Sigmoid colon (tissue), 7 donors: ENCODE data around the gene HENMT1. TPM values are rescaled to one million over a fixed set of nuclear protein-coding genes. Genes with fewer than 3 reads are reported as not detected.

Experiments
- DNase-seq: peaks from one replicate; pipeline ENCODE4 v3.0.0-alpha.2; 2019
- H3K27ac ChIP-seq, 4 donors: fragments of 200-600 bp; sonication (generic); one replicate each; pipeline ENCODE4 v1.5.1; 2016 to 2019; ENCODE audit warnings: mild to moderate bottlenecking in 1 of 4
- H3K27me3 ChIP-seq, 3 donors: fragments of 200-600 bp; sonication (generic); one replicate each; pipeline ENCODE4 v1.5.1; 2019; ENCODE audit warnings: mild to moderate bottlenecking in 1 of 3
- H3K36me3 ChIP-seq, 4 donors: fragments of 200-600 bp; sonication (generic); one replicate each; pipeline ENCODE4 v1.5.1; 2016 to 2019
- H3K4me1 ChIP-seq, 4 donors: fragments of 200-600 bp; sonication (generic); one replicate each; pipeline ENCODE4 v1.5.1; 2017 to 2019
- H3K4me3 ChIP-seq, 4 donors: fragments of 200-600 bp; sonication (generic); one replicate each; pipeline ENCODE4 v1.5.1; 2017 to 2019; ENCODE audit warnings: mild to moderate bottlenecking in 2 of 4, moderate library complexity in 1 of 4
- H3K9me3 ChIP-seq, 4 donors: fragments of 200-600 bp in 3 of 4; sonication (generic) in 3 of 4; one replicate each; pipeline versions ENCODE4 v1.5.1 to v1.6.1; 2013 to 2019
- EP300 ChIP-seq, 4 donors: sonication (generic); formaldehyde crosslinking; IDR thresholded peaks; one replicate each; pipeline ENCODE4 v1.6.1; 2017; ENCODE audit warnings: antibody characterized with exemption in 4 of 4
- POLR2A ChIP-seq, 2 donors: fragments of 450-650 bp; IDR thresholded peaks; one replicate each; pipeline ENCODE4 v1.6.1; 2016; ENCODE audit warnings: antibody characterized with exemption in 2 of 2, mild to moderate bottlenecking in 2 of 2, moderate library complexity in 2 of 2
- POLR2AphosphoS5 ChIP-seq, 4 donors: sonication (generic); formaldehyde crosslinking; IDR thresholded peaks; one replicate each; pipeline ENCODE4 v1.6.1; 2017; ENCODE audit warnings: antibody characterized with exemption in 4 of 4
- WGBS, 2 donors: extraction: QIAGEN DNeasy Blood & Tissue Kit; methylation state at CpG; one replicate each; pipeline ENCODE4 v1.1.7; 2013; 5-methylcytosine and 5-hydroxymethylcytosine counted together
- intact Hi-C: fragments of 100-400 bp; cut with DNase I; formaldehyde crosslinking; loops from one replicate; pipeline ENCODE4 v1.15.1; 2023
- polyA plus RNA-seq, 3 donors: library from polyadenylated mRNA; stranded (reverse); fragments of 200-250 nt; gene quantifications; one replicate each; pipeline ENCODE4 v1.2.3, GENCODE V29; 2013
- total RNA-seq, 4 donors: library from RNA; depleted of rRNA; stranded (reverse); fragments of >200 nt; gene quantifications; one replicate each; pipeline ENCODE4 v1.1.0, GENCODE V29; 2016
- TF ChIP-seq, protein P1 (sequence below), 4 experiments: fragments of 450-650 bp in 3 of 4; fragments of 200-600 bp in 1 of 4; IDR thresholded peaks; one replicate each; pipeline ENCODE4 v1.5.1; 2016 to 2019; ENCODE audit warnings: antibody characterized with exemption in 4 of 4, mild to moderate bottlenecking in 3 of 4, moderate library complexity in 2 of 4
- donor health status: healthy with polysubstance abuse.
- donor health status: Bipolar disorder and iron deficiency.
- donor health status: healthy.

Gene HENMT1
- total and polyA plus RNA-seq, 7 donors = 2.2 to 13.6 (median 3.9) TPM

DNA sequence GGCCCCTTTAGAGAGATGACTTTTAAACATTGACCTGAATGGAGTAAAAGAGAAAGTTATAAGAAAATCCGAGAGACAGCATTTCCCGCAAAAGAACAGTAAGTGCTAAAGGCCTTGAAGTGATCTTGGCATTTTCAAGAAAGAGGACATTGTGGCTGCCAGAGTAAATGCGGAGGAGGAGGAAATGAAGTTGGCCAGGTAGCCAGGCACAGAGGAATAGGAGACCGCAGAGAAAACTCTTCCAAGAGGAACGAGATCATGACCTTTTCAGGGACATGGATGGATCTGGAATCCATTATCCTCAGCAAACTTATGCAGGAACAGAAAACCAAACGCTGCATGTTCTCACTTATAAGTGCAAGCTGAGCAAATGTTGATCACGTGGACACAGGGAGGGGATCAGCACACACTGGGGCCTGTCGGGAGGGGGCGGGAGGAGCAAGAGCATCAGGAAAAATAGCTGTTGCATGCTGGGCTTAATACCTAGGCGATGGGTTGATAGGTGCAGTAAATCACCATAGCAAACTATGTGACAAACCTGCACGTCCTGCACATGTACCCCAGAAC is 51.3 kb downstream of the HENMT1 start:
- peaks cover 0 to 10% (median 4%) of the 10 kb centered on the region in 4 donors for H3K4me1 ChIP-seq
- H3K4me3 ChIP-seq = no peak overlapping the region
- peak overlapping the region in 2 of 4 donors; percentile 23 to 32 for H3K27ac ChIP-seq
- peaks cover 0 to 19% (median 0%) of the 10 kb centered on the region in 4 donors for H3K36me3 ChIP-seq
- TF ChIP-seq POLR2AphosphoS5 (IDR thresholded peaks at IDR 0.05) = peak in 1 of 4 donors; percentile 5
- TF ChIP-seq, protein P1, sequence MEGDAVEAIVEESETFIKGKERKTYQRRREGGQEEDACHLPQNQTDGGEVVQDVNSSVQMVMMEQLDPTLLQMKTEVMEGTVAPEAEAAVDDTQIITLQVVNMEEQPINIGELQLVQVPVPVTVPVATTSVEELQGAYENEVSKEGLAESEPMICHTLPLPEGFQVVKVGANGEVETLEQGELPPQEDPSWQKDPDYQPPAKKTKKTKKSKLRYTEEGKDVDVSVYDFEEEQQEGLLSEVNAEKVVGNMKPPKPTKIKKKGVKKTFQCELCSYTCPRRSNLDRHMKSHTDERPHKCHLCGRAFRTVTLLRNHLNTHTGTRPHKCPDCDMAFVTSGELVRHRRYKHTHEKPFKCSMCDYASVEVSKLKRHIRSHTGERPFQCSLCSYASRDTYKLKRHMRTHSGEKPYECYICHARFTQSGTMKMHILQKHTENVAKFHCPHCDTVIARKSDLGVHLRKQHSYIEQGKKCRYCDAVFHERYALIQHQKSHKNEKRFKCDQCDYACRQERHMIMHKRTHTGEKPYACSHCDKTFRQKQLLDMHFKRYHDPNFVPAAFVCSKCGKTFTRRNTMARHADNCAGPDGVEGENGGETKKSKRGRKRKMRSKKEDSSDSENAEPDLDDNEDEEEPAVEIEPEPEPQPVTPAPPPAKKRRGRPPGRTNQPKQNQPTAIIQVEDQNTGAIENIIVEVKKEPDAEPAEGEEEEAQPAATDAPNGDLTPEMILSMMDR (IDR thresholded peaks at IDR 0.05) = no peak
- H3K9me3 ChIP-seq = no peaks in the 10 kb centered on the region
- no peaks in the 10 kb centered on the region for H3K27me3 ChIP-seq
- 84 to 90% methylated on average over 11 of the region's 11 CpGs for WGBS, 2 donors
- DNase-seq = peak; percentile 65
- intact Hi-C loops = no loop called here

DNA sequence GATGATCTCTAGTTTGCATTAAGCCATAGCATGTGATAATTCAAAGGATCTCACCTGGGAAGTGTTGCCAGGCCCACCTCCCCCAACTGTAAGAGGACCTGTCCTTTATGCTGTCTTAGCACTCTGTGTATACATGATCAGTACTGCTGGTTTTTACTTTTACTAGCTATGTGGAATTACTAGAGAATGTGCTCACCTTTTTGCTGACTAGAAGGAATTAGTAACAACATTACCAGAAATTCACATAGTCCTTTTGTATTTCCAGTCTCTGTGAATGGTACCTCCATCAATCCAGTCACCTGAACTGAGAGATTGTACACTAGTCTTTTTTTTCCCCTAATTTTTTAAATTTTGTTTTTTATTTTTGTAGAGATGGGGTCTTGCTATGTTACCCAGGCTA is 54.4 kb downstream of the HENMT1 start:
- H3K27ac ChIP-seq = no peak overlapping the region
- no peaks in the 10 kb centered on the region for H3K9me3 ChIP-seq
- no peak overlapping the region for H3K4me3 ChIP-seq
- no peaks in the 10 kb centered on the region for H3K27me3 ChIP-seq
- DNase-seq = no peak
- TF ChIP-seq POLR2AphosphoS5 (IDR thresholded peaks at IDR 0.05) = no peak
- TF ChIP-seq POLR2A (IDR thresholded peaks at IDR 0.05) = no peak
- TF ChIP-seq EP300 (IDR thresholded peaks at IDR 0.05) = no peak
- TF ChIP-seq, protein P1 (IDR thresholded peaks at IDR 0.05) = no peak
- intact Hi-C loops = no loop called here
- no peaks in the 10 kb centered on the region for H3K36me3 ChIP-seq
- peaks cover 0 to 10% (median 4%) of the 10 kb centered on the region in 4 donors for H3K4me1 ChIP-seq

DNA sequence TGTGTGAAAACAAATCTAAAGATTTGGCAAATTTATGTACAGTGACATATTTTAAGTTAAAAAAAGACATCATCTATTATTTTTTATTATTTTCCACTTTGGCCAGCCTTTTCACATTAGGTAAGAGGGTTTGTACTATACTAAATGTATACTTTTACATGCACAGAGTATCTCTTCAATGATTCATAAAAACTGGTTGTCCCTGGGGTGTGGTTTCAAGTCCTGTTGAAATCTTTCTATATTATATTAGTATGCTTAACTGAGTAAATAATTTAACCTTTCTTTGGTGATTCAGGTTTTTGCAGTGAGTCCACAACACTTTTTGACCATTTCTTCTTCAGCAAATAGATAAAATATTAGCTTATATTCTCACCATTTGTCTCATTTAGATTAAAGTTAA is 55.3 kb downstream of the HENMT1 start:
- intact Hi-C loops = no loop called here
- TF ChIP-seq POLR2A (IDR thresholded peaks at IDR 0.05) = no peak
- no peak for TF ChIP-seq POLR2AphosphoS5 (IDR thresholded peaks at IDR 0.05)
- TF ChIP-seq EP300 (IDR thresholded peaks at IDR 0.05) = no peak
- TF ChIP-seq, protein P1 (IDR thresholded peaks at IDR 0.05) = no peak
- Histone ChIP-seq H3K4me1 (peaks cover 0 to 10% (median 4%) of the 10 kb centered on the region in 4 donors), H3K36me3 (no peaks in the 10 kb centered on the region), H3K4me3 (no peak overlapping the region), H3K27ac (no peak overlapping the region), H3K9me3 (no peaks in the 10 kb centered on the region), H3K27me3 (no peaks in the 10 kb centered on the region)
- no peak for DNase-seq

DNA sequence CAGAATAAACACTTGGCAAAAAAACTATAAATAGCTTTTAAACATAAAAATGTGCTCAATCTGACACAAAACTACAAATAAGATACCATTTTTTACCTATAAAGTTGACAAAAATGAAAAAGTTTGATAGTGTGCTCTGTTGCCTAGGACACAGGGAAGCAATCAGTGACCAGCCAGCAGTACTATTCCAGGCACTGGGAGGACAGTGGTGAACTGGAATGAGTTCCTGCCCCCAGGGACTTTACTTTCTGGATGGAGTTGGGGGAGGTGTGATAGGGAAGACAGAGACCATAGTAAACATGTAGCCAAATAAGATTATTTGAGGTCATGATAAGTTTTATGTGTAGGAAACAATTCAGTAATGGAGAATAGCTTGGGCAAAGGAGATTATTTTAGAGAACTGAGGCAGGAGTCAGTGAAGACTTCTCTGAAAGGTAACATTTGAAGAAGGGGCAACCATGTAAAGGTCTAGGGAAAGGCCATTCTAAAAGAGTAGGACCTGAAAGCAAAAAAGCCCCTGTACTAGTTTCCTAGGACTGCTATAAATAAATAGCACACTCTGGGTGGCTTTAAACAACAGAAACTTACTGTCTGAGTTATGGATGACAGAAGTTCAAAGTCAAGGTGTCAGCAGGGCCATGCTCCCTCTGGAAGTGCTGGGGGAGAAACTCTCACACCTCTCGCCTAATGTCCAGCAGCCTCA is 59.0 kb downstream of the HENMT1 start:
- TF ChIP-seq POLR2A (IDR thresholded peaks at IDR 0.05) (no peak), POLR2AphosphoS5 (IDR thresholded peaks at IDR 0.05) (no peak), EP300 (IDR thresholded peaks at IDR 0.05) (no peak)
- TF ChIP-seq, protein P1 (IDR thresholded peaks at IDR 0.05) = no peak
- Histone ChIP-seq H3K4me1 (no peaks in the 10 kb centered on the region), H3K36me3 (no peaks in the 10 kb centered on the region), H3K9me3 (no peaks in the 10 kb centered on the region), H3K4me3 (no peak overlapping the region), H3K27me3 (no peaks in the 10 kb centered on the region), H3K27ac (no peak overlapping the region)
- 95 to 96% methylated on average over 1 of the region's 1 CpG for WGBS, 2 donors
- no peak for DNase-seq
- intact Hi-C loops = no loop called here
